ENCODE data around the gene SPEM2. TPM values are rescaled to one million over a fixed set of nuclear protein-coding genes. Genes with fewer than 3 reads are reported as not detected.
"Not testable (repeated sequence)": the region's sequence is repeated elsewhere in the genome, so short reads cannot be mapped to it uniquely, and the experiment has no call there.

Gene SPEM2
- total and polyA plus RNA-seq, 4 donors: not detected

GRCh38 chr17:7471729-7472128, 46.3 kb downstream of the SPEM2 start:
- DNase-seq (no peak), ATAC-seq (ENCODE audit: insufficient read depth, low FRiP score) (no peak)
- Histone ChIP-seq H3K4me3 (no peak overlapping the region), H3K27ac (ENCODE audit: low read depth in 1 of 2, low read length in 1 of 2) (no peak overlapping the region), H3K36me3 (ENCODE audit: control insufficient read depth in 4 of 4, insufficient read depth in 4 of 4, low read length in 4 of 4) (peaks cover 0 to 4% (median 3%) of the 10 kb centered on the region in 4 donors), H3K9me3 (ENCODE audit: control insufficient read depth in 4 of 4, insufficient read depth in 3 of 4, low read length in 3 of 4) (no peaks in the 10 kb centered on the region), H3K27me3 (ENCODE audit: control insufficient read depth in 3 of 3, insufficient read depth in 3 of 3, low read length in 2 of 3) (no peaks in the 10 kb centered on the region), H3K4me1 (ENCODE audit: control insufficient read depth in 5 of 5, insufficient read depth in 5 of 5, low read length in 5 of 5) (peaks cover 7 to 22% (median 9%) of the 10 kb centered on the region in 5 donors), H3K9ac (ENCODE audit: insufficient read depth in 1 of 2, low read length in 2 of 2) (no peak overlapping the region)
- no peak for TF ChIP-seq CTCF (IDR thresholded peaks at IDR 0.05; ENCODE audit: control extremely low read depth, extremely low read depth)
- WGBS, 2 donors: 75% methylated on average over 2 of the region's 2 CpGs

- H3K27ac ChIP-seq (ENCODE audit: low read depth in 1 of 2, low read length in 1 of 2): peak overlapping the region in 1 of 2 donors; percentile 51
- ATAC-seq (ENCODE audit: insufficient read depth, low FRiP score); H3K27me3 ChIP-seq (ENCODE audit: control insufficient read depth in 3 of 3, insufficient read depth in 3 of 3, low read length in 2 of 3); DNase-seq; H3K9me3 ChIP-seq (ENCODE audit: control insufficient read depth in 4 of 4, insufficient read depth in 3 of 4, low read length in 3 of 4); H3K9ac ChIP-seq (ENCODE audit: insufficient read depth in 1 of 2, low read length in 2 of 2); H3K4me3 ChIP-seq; H3K36me3 ChIP-seq (ENCODE audit: control insufficient read depth in 4 of 4, insufficient read depth in 4 of 4, low read length in 4 of 4): not testable (repeated sequence)
- peaks cover 7 to 30% (median 20%) of the 10 kb centered on the region in 5 donors for H3K4me1 ChIP-seq (ENCODE audit: control insufficient read depth in 5 of 5, insufficient read depth in 5 of 5, low read length in 5 of 5)
- WGBS, 2 donors: 48 to 67% methylated on average over 7 to 8 of the region's 8 CpGs
Measured at GRCh38 chr17:7474767-7475166, 49.4 kb downstream of the SPEM2 start.

- no peaks in the 10 kb centered on the region for H3K27me3 ChIP-seq (ENCODE audit: control insufficient read depth in 3 of 3, insufficient read depth in 3 of 3, low read length in 2 of 3)
- WGBS, 2 donors: 53 to 61% methylated on average over 15 of the region's 15 CpGs
- peaks cover 10 to 35% (median 31%) of the 10 kb centered on the region in 5 donors for H3K4me1 ChIP-seq (ENCODE audit: control insufficient read depth in 5 of 5, insufficient read depth in 5 of 5, low read length in 5 of 5)
- peak in 1 of 3 donors; percentile 32 for DNase-seq
- H3K4me3 ChIP-seq: no peak overlapping the region
- H3K27ac ChIP-seq (ENCODE audit: low read depth in 1 of 2, low read length in 1 of 2): peak overlapping the region; percentile 84 to 99
- H3K9ac ChIP-seq (ENCODE audit: insufficient read depth in 1 of 2, low read length in 2 of 2): peak overlapping the region in 1 of 2 donors; percentile 3
- no peaks in the 10 kb centered on the region for H3K9me3 ChIP-seq (ENCODE audit: control insufficient read depth in 4 of 4, insufficient read depth in 3 of 4, low read length in 3 of 4)
- no peak for TF ChIP-seq CTCF (IDR thresholded peaks at IDR 0.05; ENCODE audit: control extremely low read depth, extremely low read depth)
- peaks cover 0 to 3% (median 0%) of the 10 kb centered on the region in 4 donors for H3K36me3 ChIP-seq (ENCODE audit: control insufficient read depth in 4 of 4, insufficient read depth in 4 of 4, low read length in 4 of 4)
- ATAC-seq (ENCODE audit: insufficient read depth, low FRiP score): no peak
Measured at GRCh38 chr17:7475764-7476422, 50.5 kb downstream of the SPEM2 start.

DNA sequence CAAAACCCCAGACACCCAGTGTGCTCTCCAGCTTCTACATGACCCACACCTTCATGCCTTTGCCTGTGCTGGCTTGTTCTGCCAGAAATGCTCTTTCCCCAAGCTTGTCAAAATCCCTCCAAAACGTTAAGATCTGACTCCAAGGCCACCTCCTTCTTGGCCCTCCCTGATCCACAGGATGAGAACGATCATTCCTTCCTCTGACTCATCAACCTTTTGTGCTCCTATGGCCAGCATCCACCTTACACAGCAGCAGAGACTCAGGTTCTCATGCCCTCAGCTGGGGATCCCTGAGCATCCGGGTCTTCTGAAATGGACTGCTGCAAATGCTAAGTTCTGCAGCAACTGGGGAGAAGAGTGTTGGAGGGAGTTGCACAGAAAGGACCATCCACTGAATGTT, 51.1 kb downstream of the SPEM2 start:
- no peak for ATAC-seq (ENCODE audit: insufficient read depth, low FRiP score)
- no peak overlapping the region for H3K4me3 ChIP-seq
- H3K9ac ChIP-seq (ENCODE audit: insufficient read depth in 1 of 2, low read length in 2 of 2): no peak overlapping the region
- no peak for DNase-seq
- no peaks in the 10 kb centered on the region for H3K9me3 ChIP-seq (ENCODE audit: control insufficient read depth in 4 of 4, insufficient read depth in 3 of 4, low read length in 3 of 4)
- no peak for TF ChIP-seq CTCF (IDR thresholded peaks at IDR 0.05; ENCODE audit: control extremely low read depth, extremely low read depth)
- peak overlapping the region; percentile 84 to 99 for H3K27ac ChIP-seq (ENCODE audit: low read depth in 1 of 2, low read length in 1 of 2)
- H3K27me3 ChIP-seq (ENCODE audit: control insufficient read depth in 3 of 3, insufficient read depth in 3 of 3, low read length in 2 of 3): no peaks in the 10 kb centered on the region
- WGBS, 2 donors: 33 to 44% methylated on average over 3 of the region's 3 CpGs
- peaks cover 0 to 3% (median 0%) of the 10 kb centered on the region in 4 donors for H3K36me3 ChIP-seq (ENCODE audit: control insufficient read depth in 4 of 4, insufficient read depth in 4 of 4, low read length in 4 of 4)
- H3K4me1 ChIP-seq (ENCODE audit: control insufficient read depth in 5 of 5, insufficient read depth in 5 of 5, low read length in 5 of 5): peaks cover 10 to 38% (median 31%) of the 10 kb centered on the region in 5 donors

Measured in lung (tissue), 12 donors.